SK-N-MC (cell line): ENCODE data around the gene DGKI.

Experiments
- DNase-seq: peaks from one replicate; pipeline ENCODE4 v3.0.0-alpha.2; 2011; ENCODE audit warnings: low read depth, low spot score
- H3K27ac ChIP-seq: fragments of 200-600 bp; sonication (generic); 2 replicates; pipeline ENCODE4 v1.5.1; 2016; ENCODE audit warnings: mixed run types
- H3K36me3 ChIP-seq: fragments of 200-600 bp; sonication (generic); 2 replicates; pipeline ENCODE4 v1.6.1; 2017; ENCODE audit warnings: antibody characterized with exemption, low read length, mixed read lengths; ENCODE audit not compliant: insufficient read depth
- H3K4me3 ChIP-seq: fragments of 200-600 bp; sonication (generic); 2 replicates; pipeline ENCODE4 v1.5.1; 2016
- H3K9ac ChIP-seq: fragments of 200-600 bp; sonication (generic); 2 replicates; pipeline ENCODE4 v1.8.0; 2017; ENCODE audit warnings: mixed run types, mixed read lengths; ENCODE audit not compliant: insufficient read length
- H3K9me3 ChIP-seq: fragments of 200-600 bp; sonication (generic); 2 replicates; pipeline ENCODE4 v1.6.1; 2017; ENCODE audit warnings: low read depth, mild to moderate bottlenecking, antibody characterized with exemption, low read length, moderate library complexity, mixed read lengths
- EZH2 ChIP-seq: fragments of 200-600 bp; sonication (generic); IDR thresholded peaks from one replicate; pipeline ENCODE4 v1.6.1; 2017; ENCODE audit warnings: antibody characterized with exemption
- FOXP2 ChIP-seq: optimal IDR thresholded peaks from 2 replicates; pipeline ENCODE3; 2011; ENCODE audit warnings: mild to moderate bottlenecking, moderate library complexity; ENCODE audit not compliant: insufficient read depth; ENCODE audit errors: extremely low read length, control extremely low read depth
- POLR2AphosphoS5 ChIP-seq: IDR thresholded peaks from 2 replicates; pipeline ENCODE4 v1.6.1; 2012; ENCODE audit warnings: mild to moderate bottlenecking, low read depth, low read length, borderline replicate concordance

Gene DGKI

GRCh38 chr7:137585591-137585990, 261.2 kb downstream of the DGKI start:
- Histone ChIP-seq H3K36me3 (no peaks in the 10 kb centered on the region), H3K27ac (no peak overlapping the region), H3K9me3 (no peaks in the 10 kb centered on the region), H3K4me3 (no peak overlapping the region), H3K9ac (no peak overlapping the region)
- no peak for DNase-seq
- no peak for TF ChIP-seq FOXP2
- no peak for TF ChIP-seq EZH2
- no peak for TF ChIP-seq POLR2AphosphoS5

- H3K9ac ChIP-seq = no peak overlapping the region
- no peak for TF ChIP-seq FOXP2
- TF ChIP-seq EZH2 = no peak
- no peak for TF ChIP-seq POLR2AphosphoS5
- no peak overlapping the region for H3K27ac ChIP-seq
- H3K9me3 ChIP-seq = no peaks in the 10 kb centered on the region
- H3K36me3 ChIP-seq = no peaks in the 10 kb centered on the region
- no peak overlapping the region for H3K4me3 ChIP-seq
- no peak for DNase-seq
These were observed 263.6 kb downstream of the DGKI start for GRCh38 chr7:137583172-137583571.

GRCh38 chr7:137579913-137580640, 266.7 kb downstream of the DGKI start:
- no peak overlapping the region for H3K9ac ChIP-seq
- H3K9me3 ChIP-seq = no peaks in the 10 kb centered on the region
- no peak overlapping the region for H3K4me3 ChIP-seq
- TF ChIP-seq FOXP2 (no peak), EZH2 (no peak), POLR2AphosphoS5 (no peak)
- no peaks in the 10 kb centered on the region for H3K36me3 ChIP-seq
- H3K27ac ChIP-seq = no peak overlapping the region
- no peak for DNase-seq

- Histone ChIP-seq H3K9me3 (no peaks in the 10 kb centered on the region), H3K36me3 (no peaks in the 10 kb centered on the region), H3K9ac (no peak overlapping the region), H3K4me3 (no peak overlapping the region), H3K27ac (no peak overlapping the region)
- no peak for DNase-seq
- TF ChIP-seq FOXP2 (no peak), POLR2AphosphoS5 (no peak), EZH2 (no peak)
These were observed 268.2 kb downstream of the DGKI start for GRCh38 chr7:137578541-137578940.

GRCh38 chr7:137577184-137577583, 269.6 kb downstream of the DGKI start:
- TF ChIP-seq POLR2AphosphoS5 = no peak
- DNase-seq = no peak
- Histone ChIP-seq H3K36me3 (no peaks in the 10 kb centered on the region), H3K9ac (no peak overlapping the region), H3K27ac (no peak overlapping the region), H3K4me3 (no peak overlapping the region), H3K9me3 (no peaks in the 10 kb centered on the region)

GRCh38 chr7:137576481-137576880, 270.3 kb downstream of the DGKI start:
- Histone ChIP-seq H3K27ac (no peak overlapping the region), H3K9ac (no peak overlapping the region), H3K36me3 (no peaks in the 10 kb centered on the region), H3K9me3 (no peaks in the 10 kb centered on the region), H3K4me3 (no peak overlapping the region)
- TF ChIP-seq EZH2 = no peak
- no peak for TF ChIP-seq FOXP2
- TF ChIP-seq POLR2AphosphoS5 = no peak
- DNase-seq = no peak

GRCh38 chr7:137574812-137575211, 272.0 kb downstream of the DGKI start:
- Histone ChIP-seq H3K36me3 (no peaks in the 10 kb centered on the region), H3K9me3 (no peaks in the 10 kb centered on the region), H3K9ac (no peak overlapping the region), H3K27ac (no peak overlapping the region), H3K4me3 (no peak overlapping the region)
- no peak for DNase-seq
- no peak for TF ChIP-seq FOXP2
- no peak for TF ChIP-seq POLR2AphosphoS5
- TF ChIP-seq EZH2 = no peak

- no peak for DNase-seq
- no peaks in the 10 kb centered on the region for H3K36me3 ChIP-seq
- no peak overlapping the region for H3K4me3 ChIP-seq
- no peak for TF ChIP-seq EZH2
- TF ChIP-seq POLR2AphosphoS5 = no peak
- H3K9ac ChIP-seq = no peak overlapping the region
- H3K9me3 ChIP-seq = no peaks in the 10 kb centered on the region
- no peak overlapping the region for H3K27ac ChIP-seq
These were observed 274.6 kb downstream of the DGKI start for GRCh38 chr7:137572056-137572784.

GRCh38 chr7:137564677-137565076, 282.1 kb downstream of the DGKI start:
- H3K36me3 ChIP-seq = no peaks in the 10 kb centered on the region
- no peak overlapping the region for H3K27ac ChIP-seq
- no peaks in the 10 kb centered on the region for H3K9me3 ChIP-seq
- TF ChIP-seq FOXP2 (no peak), POLR2AphosphoS5 (no peak), EZH2 (no peak)
- no peak overlapping the region for H3K4me3 ChIP-seq
- H3K9ac ChIP-seq = no peak overlapping the region
- DNase-seq = no peak
